Astrocyte (in vitro differentiated cells and primary cell): ENCODE results near the gene SHISAL1. TPM values are rescaled to one million over a fixed set of nuclear protein-coding genes. Genes with fewer than 3 reads are reported as not detected.

Experiments used
- DNase-seq: peaks from one replicate; pipeline ENCODE4 v3.0.0-alpha.2; 2010; ENCODE audit warnings: low read depth
- FAIRE-seq: peaks from 2 replicates; lab custom pipeline; 2011; peaks lifted over from hg19 to GRCh38; lab: Jason Lieb, UNC
- H2AFZ ChIP-seq: 2 replicates; pipeline ENCODE4 v1.6.0; 2012; ENCODE audit warnings: low read depth, low read length, inconsistent platforms
- H3K27ac ChIP-seq: 2 replicates; pipeline ENCODE4 v1.5.1; 2011; ENCODE audit warnings: low read depth, low read length, inconsistent platforms
- H3K27me3 ChIP-seq: 2 replicates; pipeline ENCODE4 v1.6.0; 2011; ENCODE audit warnings: low read length, inconsistent platforms; ENCODE audit not compliant: insufficient read depth
- H3K36me3 ChIP-seq: 2 replicates; pipeline ENCODE4 v1.5.1; 2011; ENCODE audit warnings: low read length, inconsistent platforms; ENCODE audit not compliant: insufficient read depth
- H3K4me1 ChIP-seq: 2 replicates; pipeline ENCODE4 v1.5.1; 2011; ENCODE audit warnings: low read length, inconsistent platforms; ENCODE audit not compliant: insufficient read depth
- H3K4me2 ChIP-seq: 2 replicates; pipeline ENCODE4 v1.6.0; 2012; ENCODE audit warnings: low read length, inconsistent platforms
- H3K4me3 ChIP-seq: 2 replicates; pipeline ENCODE4 v1.5.1; 2011; ENCODE audit warnings: low read depth, mild to moderate bottlenecking, low read length, inconsistent platforms; ENCODE audit not compliant: insufficient read depth
- H3K79me2 ChIP-seq: 2 replicates; pipeline ENCODE4 v1.6.0; 2012; ENCODE audit warnings: mild to moderate bottlenecking, low read length, inconsistent platforms; ENCODE audit not compliant: insufficient read depth
- H3K9ac ChIP-seq: 2 replicates; pipeline ENCODE4 v1.6.0; 2012; ENCODE audit warnings: mild to moderate bottlenecking, low read length, inconsistent platforms
- H3K9me3 ChIP-seq: 2 replicates; pipeline ENCODE4 v1.5.1; 2012; ENCODE audit warnings: low read depth, mild to moderate bottlenecking, low read length, inconsistent platforms; ENCODE audit not compliant: insufficient read depth
- H4K20me1 ChIP-seq: 2 replicates; pipeline ENCODE4 v1.6.0; 2012; ENCODE audit warnings: low read length, inconsistent platforms; ENCODE audit not compliant: insufficient read depth
- H3K27ac Mint-ChIP-seq: one replicate; pipeline ENCODE4 v1.8.0; 2021; ENCODE audit warnings: mild to moderate bottlenecking, mixed read lengths; ENCODE audit not compliant: unreplicated experiment
- H3K27me3 Mint-ChIP-seq: one replicate; pipeline ENCODE4 v1.8.0; 2021; ENCODE audit warnings: low read depth, mixed read lengths; ENCODE audit not compliant: unreplicated experiment
- H3K36me3 Mint-ChIP-seq: one replicate; pipeline ENCODE4 v1.8.0; 2021; ENCODE audit warnings: low read depth, mixed read lengths; ENCODE audit not compliant: unreplicated experiment
- H3K4me1 Mint-ChIP-seq: one replicate; pipeline ENCODE4 v1.8.0; 2021; ENCODE audit warnings: low read depth, mixed read lengths; ENCODE audit not compliant: unreplicated experiment
- H3K4me3 Mint-ChIP-seq: one replicate; pipeline ENCODE4 v1.8.0; 2021; ENCODE audit warnings: mild to moderate bottlenecking, moderate library complexity, mixed read lengths; ENCODE audit not compliant: unreplicated experiment
- H3K9me3 Mint-ChIP-seq: one replicate; pipeline ENCODE4 v1.8.0; 2021; ENCODE audit warnings: mild to moderate bottlenecking, mixed read lengths; ENCODE audit not compliant: unreplicated experiment
- EZH2 ChIP-seq: IDR thresholded peaks from 2 replicates; pipeline ENCODE4 v1.6.1; 2012; ENCODE audit warnings: mild to moderate bottlenecking, low read length, inconsistent platforms; ENCODE audit not compliant: insufficient read depth
- total RNA-seq: library from RNA; stranded (reverse); gene quantifications from 2 replicates; pipeline ENCODE4 v1.2.1, GENCODE V29; 2021
- TF ChIP-seq, protein P1 (sequence below): IDR thresholded peaks from 2 replicates; pipeline ENCODE4 v1.5.1; 2011; ENCODE audit warnings: low read depth, mild to moderate bottlenecking, inconsistent platforms, low read length, moderate library complexity; ENCODE audit not compliant: insufficient read depth

Gene SHISAL1
- total RNA-seq, 1 donor from 2014 or later = 0.36 TPM

DNA sequence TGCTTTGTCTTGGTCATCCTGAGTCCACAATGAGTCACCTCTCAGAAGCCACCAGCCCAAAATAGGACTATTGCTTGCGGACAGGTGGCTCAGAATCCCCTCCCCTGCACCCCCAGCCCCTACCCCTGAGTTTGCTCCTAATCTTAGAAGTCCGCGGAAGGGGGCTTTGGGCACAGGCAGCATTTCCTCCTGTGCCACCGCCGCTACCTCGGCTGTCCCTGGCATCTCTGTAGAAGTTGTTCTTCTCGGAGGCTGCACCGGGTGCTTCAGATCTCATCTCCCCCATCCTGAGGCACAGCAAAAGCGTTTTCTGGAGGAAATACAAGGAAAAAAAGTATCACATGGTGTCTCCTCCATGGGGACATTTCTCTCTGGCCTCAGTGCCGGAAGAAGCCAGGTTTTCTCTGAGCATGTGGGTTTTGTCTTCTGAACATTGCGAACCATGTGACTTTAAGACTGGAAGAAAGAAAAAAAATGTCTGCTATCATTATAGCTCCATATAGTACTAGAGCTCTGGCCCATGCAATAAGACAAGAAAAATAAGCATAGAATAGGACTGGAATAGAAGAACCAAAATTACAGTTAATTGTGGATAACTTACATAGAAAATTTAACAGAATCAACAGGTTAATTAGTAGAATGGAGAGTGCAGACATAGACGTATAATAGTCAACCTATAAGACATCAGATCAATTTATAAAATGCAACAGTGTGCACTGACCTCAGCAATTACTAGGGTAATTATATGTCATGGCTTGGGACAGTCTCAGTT is 63.2 kb downstream of the SHISAL1 start:
- Histone ChIP-seq H3K27me3 (peaks cover under 1% of the 10 kb centered on the region), H3K4me3 (no peak overlapping the region), H3K79me2 (no peaks in the 10 kb centered on the region), H3K36me3 (no peaks in the 10 kb centered on the region), H3K4me1 (no peaks in the 10 kb centered on the region), H3K27ac (no peak overlapping the region), H3K9ac (no peak overlapping the region), H3K9me3 (peaks cover 3% of the 10 kb centered on the region), H2AFZ (no peak overlapping the region), H3K4me2 (no peak overlapping the region), H4K20me1 (no peaks in the 10 kb centered on the region)
- no peak overlapping the region for H3K4me3 Mint-ChIP-seq
- peaks cover 2% of the 10 kb centered on the region for H3K36me3 Mint-ChIP-seq
- TF ChIP-seq, protein P1, sequence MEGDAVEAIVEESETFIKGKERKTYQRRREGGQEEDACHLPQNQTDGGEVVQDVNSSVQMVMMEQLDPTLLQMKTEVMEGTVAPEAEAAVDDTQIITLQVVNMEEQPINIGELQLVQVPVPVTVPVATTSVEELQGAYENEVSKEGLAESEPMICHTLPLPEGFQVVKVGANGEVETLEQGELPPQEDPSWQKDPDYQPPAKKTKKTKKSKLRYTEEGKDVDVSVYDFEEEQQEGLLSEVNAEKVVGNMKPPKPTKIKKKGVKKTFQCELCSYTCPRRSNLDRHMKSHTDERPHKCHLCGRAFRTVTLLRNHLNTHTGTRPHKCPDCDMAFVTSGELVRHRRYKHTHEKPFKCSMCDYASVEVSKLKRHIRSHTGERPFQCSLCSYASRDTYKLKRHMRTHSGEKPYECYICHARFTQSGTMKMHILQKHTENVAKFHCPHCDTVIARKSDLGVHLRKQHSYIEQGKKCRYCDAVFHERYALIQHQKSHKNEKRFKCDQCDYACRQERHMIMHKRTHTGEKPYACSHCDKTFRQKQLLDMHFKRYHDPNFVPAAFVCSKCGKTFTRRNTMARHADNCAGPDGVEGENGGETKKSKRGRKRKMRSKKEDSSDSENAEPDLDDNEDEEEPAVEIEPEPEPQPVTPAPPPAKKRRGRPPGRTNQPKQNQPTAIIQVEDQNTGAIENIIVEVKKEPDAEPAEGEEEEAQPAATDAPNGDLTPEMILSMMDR = no peak
- no peak for TF ChIP-seq EZH2
- H3K27me3 Mint-ChIP-seq = peaks cover 29% of the 10 kb centered on the region
- H3K4me1 Mint-ChIP-seq = no peaks in the 10 kb centered on the region
- no peak overlapping the region for H3K27ac Mint-ChIP-seq
- no peak for FAIRE-seq
- no peak for DNase-seq
- peaks cover 16% of the 10 kb centered on the region for H3K9me3 Mint-ChIP-seq

DNA sequence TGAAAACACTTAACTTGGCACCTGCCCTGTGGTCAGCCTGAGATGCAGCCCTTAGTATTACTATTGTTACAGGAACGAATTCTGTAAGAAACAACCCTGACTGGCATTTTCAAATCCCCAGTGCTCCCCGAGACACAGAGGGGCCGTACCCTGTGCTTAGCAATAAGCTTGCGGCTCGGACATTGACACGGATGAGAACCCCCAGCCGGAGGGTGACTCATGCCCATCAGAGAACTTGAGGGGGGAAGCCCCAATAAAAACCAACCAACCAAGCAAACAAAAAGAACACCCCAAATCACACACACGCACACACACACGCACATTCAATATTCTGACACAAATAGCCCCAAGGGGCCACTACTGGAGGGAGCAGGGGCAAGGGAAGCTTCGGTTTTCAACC is 63.8 kb downstream of the SHISAL1 start:
- Histone ChIP-seq H4K20me1 (no peaks in the 10 kb centered on the region), H3K27ac (no peak overlapping the region), H3K36me3 (no peaks in the 10 kb centered on the region), H3K4me3 (no peak overlapping the region), H3K9me3 (peaks cover 3% of the 10 kb centered on the region), H3K79me2 (no peaks in the 10 kb centered on the region), H3K4me1 (no peaks in the 10 kb centered on the region), H3K9ac (no peak overlapping the region), H2AFZ (no peak overlapping the region), H3K4me2 (no peak overlapping the region), H3K27me3 (no peaks in the 10 kb centered on the region)
- Mint-ChIP-seq H3K4me1 (no peaks in the 10 kb centered on the region), H3K27me3 (peaks cover 29% of the 10 kb centered on the region), H3K9me3 (peaks cover 16% of the 10 kb centered on the region), H3K27ac (no peak overlapping the region), H3K36me3 (peaks cover 2% of the 10 kb centered on the region), H3K4me3 (no peak overlapping the region)
- DNase-seq (no peak), FAIRE-seq (no peak)
- TF ChIP-seq, protein P1 = no peak
- TF ChIP-seq EZH2 = no peak
